ENCODE results near the gene OOSP1.

DNA sequence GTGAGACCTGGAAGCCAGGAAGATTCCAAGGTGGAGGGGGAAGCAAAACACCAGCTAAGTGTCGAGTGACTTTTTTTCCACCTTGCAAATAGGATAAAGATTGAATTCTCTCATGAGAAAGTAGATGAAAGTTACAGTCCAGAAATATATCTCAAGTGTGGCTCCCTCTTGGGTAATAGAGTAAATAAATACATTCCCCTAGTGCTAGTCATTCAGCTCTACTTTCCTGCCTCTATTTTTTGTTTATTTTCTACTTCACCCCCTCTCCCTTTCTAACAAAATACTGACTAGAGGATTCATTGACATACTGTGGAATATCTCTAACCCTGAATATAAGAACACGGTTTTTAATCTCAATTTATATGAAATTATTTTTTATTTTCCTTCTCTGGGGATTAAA is 59.6 kb downstream of the OOSP1 start:
- TF ChIP-seq POLR2AphosphoS5 (IDR thresholded peaks at IDR 0.05), result no peak
- TF ChIP-seq, protein P1, sequence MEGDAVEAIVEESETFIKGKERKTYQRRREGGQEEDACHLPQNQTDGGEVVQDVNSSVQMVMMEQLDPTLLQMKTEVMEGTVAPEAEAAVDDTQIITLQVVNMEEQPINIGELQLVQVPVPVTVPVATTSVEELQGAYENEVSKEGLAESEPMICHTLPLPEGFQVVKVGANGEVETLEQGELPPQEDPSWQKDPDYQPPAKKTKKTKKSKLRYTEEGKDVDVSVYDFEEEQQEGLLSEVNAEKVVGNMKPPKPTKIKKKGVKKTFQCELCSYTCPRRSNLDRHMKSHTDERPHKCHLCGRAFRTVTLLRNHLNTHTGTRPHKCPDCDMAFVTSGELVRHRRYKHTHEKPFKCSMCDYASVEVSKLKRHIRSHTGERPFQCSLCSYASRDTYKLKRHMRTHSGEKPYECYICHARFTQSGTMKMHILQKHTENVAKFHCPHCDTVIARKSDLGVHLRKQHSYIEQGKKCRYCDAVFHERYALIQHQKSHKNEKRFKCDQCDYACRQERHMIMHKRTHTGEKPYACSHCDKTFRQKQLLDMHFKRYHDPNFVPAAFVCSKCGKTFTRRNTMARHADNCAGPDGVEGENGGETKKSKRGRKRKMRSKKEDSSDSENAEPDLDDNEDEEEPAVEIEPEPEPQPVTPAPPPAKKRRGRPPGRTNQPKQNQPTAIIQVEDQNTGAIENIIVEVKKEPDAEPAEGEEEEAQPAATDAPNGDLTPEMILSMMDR (IDR thresholded peaks at IDR 0.05), result no peak
- no peak for TF ChIP-seq POLR2A (IDR thresholded peaks at IDR 0.05)
